GM12892 (cell line): ENCODE measurements around the gene ACTBL2.

Experiments
- POLR2A ChIP-seq: IDR thresholded peaks from 2 replicates; pipeline ENCODE4 v1.6.1; 2011; ENCODE audit warnings: low read depth, low read length, control low read depth
- POLR2AphosphoS5 ChIP-seq: IDR thresholded peaks from 2 replicates; pipeline ENCODE4 v1.6.1; 2011; ENCODE audit warnings: low read depth, low read length, control low read depth
- TAF1 ChIP-seq: IDR thresholded peaks from 2 replicates; pipeline ENCODE4 v1.6.1; 2011; ENCODE audit warnings: low read depth, mild to moderate bottlenecking, control low read depth, low read length, borderline replicate concordance

DNA sequence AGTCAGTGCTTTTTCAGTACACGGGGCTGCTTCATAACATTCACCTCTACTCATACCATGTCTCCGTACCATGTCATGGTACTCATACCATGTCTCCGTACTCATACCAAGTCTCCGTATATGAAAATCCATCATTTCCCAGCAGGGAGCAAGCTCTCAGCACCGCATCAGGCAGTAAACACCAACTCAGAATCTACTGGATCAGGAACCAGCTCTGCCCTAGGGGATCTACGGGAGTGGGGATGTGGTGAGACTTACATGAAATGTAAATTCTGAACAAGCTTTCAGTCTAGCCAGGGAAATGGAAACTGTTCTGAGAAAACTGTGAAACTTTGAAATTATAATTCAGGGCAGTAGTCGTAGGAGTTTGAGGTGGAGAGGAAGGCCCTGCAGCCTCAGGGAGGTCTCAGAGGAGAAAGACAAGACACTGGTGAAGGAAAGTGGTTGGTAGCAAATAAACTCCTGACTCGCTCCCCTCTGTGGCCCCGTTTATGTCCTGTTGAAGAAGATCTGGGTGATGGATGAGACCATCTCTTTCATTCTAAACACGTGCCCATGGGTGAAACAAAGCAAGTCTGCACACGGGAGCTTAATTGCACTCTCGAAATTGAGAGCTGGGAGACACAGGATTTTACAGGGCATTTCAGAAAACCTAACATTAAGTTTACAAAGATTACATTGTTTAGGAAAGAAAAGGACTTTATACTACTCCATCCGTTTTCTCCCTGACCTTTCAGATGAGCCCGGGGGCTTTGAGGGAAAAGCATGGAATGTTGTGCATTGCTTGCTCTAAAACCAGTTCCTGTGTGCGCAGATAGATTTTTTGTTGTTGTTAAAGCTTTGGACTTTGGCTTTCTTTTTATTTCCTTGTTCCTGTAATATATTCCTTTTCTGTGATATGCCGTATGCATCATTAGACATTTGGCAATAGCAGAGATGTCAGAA lies 26.8 kb downstream of the ACTBL2 start:
- TF ChIP-seq POLR2A (no peak), POLR2AphosphoS5 (no peak), TAF1 (no peak)
